Sigmoid colon (tissue), 4 donors: Measurements from ENCODE around the gene USP31.

ENCODE experiments used
- EP300 ChIP-seq, 4 donors: sonication (generic); formaldehyde crosslinking; IDR thresholded peaks; one replicate each; pipeline ENCODE4 v1.6.1; 2017; ENCODE audit warnings: antibody characterized with exemption in 4 of 4
- POLR2A ChIP-seq, 2 donors: fragments of 450-650 bp; IDR thresholded peaks; one replicate each; pipeline ENCODE4 v1.6.1; 2016; ENCODE audit warnings: antibody characterized with exemption in 2 of 2, mild to moderate bottlenecking in 2 of 2, moderate library complexity in 2 of 2
- POLR2AphosphoS5 ChIP-seq, 4 donors: sonication (generic); formaldehyde crosslinking; IDR thresholded peaks; one replicate each; pipeline ENCODE4 v1.6.1; 2017; ENCODE audit warnings: antibody characterized with exemption in 4 of 4
- TF ChIP-seq, protein P1 (sequence below), 4 experiments: fragments of 450-650 bp in 3 of 4; fragments of 200-600 bp in 1 of 4; IDR thresholded peaks; one replicate each; pipeline ENCODE4 v1.5.1; 2016 to 2019; ENCODE audit warnings: antibody characterized with exemption in 4 of 4, mild to moderate bottlenecking in 3 of 4, moderate library complexity in 2 of 4

- TF ChIP-seq EP300 (IDR thresholded peaks at IDR 0.05), result no peak
- TF ChIP-seq, protein P1, sequence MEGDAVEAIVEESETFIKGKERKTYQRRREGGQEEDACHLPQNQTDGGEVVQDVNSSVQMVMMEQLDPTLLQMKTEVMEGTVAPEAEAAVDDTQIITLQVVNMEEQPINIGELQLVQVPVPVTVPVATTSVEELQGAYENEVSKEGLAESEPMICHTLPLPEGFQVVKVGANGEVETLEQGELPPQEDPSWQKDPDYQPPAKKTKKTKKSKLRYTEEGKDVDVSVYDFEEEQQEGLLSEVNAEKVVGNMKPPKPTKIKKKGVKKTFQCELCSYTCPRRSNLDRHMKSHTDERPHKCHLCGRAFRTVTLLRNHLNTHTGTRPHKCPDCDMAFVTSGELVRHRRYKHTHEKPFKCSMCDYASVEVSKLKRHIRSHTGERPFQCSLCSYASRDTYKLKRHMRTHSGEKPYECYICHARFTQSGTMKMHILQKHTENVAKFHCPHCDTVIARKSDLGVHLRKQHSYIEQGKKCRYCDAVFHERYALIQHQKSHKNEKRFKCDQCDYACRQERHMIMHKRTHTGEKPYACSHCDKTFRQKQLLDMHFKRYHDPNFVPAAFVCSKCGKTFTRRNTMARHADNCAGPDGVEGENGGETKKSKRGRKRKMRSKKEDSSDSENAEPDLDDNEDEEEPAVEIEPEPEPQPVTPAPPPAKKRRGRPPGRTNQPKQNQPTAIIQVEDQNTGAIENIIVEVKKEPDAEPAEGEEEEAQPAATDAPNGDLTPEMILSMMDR (IDR thresholded peaks at IDR 0.05), result no peak
- TF ChIP-seq POLR2A (IDR thresholded peaks at IDR 0.05), result no peak
- TF ChIP-seq POLR2AphosphoS5 (IDR thresholded peaks at IDR 0.05), result no peak
Observed at GRCh38 chr16:23045025-23045424, 104.2 kb downstream of the USP31 start.
